ENCODE measurements around the gene ELMO1. TPM values are rescaled to one million over a fixed set of nuclear protein-coding genes. Genes with fewer than 3 reads are reported as not detected.

The ELMO1 gene
- polyA plus RNA-seq, 1 experiment, result not detected

- no peak for TF ChIP-seq CTCF (IDR thresholded peaks at IDR 0.05; ENCODE audit: insufficient read depth, low read depth, low read length)
- no peak for DNase-seq (ENCODE audit: low read depth)
- H3K36me3 ChIP-seq (ENCODE audit: control insufficient read depth, insufficient read depth, low read length), result no peaks in the 10 kb centered on the region
- ChIA-PET POLR2A (no interaction called here), CTCF (no interaction called here)
- H3K27me3 ChIP-seq (ENCODE audit: control insufficient read depth, insufficient read depth, low read length), result 0 out of 2 replicates have a peak, but pooled peaks cover 1% of the 10 kb centered on the region
- H3K4me3 ChIP-seq (ENCODE audit: low read depth, low read length), result no peak overlapping the region
These were observed 402.1 kb downstream of the ELMO1 start for GRCh38 chr7:37046531-37047079.

GRCh38 chr7:37045681-37046179 is 402.9 kb downstream of the ELMO1 start:
- no peaks in the 10 kb centered on the region for H3K36me3 ChIP-seq (ENCODE audit: control insufficient read depth, insufficient read depth, low read length)
- 0 out of 2 replicates have a peak, but pooled peaks cover 1% of the 10 kb centered on the region for H3K27me3 ChIP-seq (ENCODE audit: control insufficient read depth, insufficient read depth, low read length)
- no peak overlapping the region for H3K4me3 ChIP-seq (ENCODE audit: low read depth, low read length)
- ChIA-PET POLR2A (no interaction called here), CTCF (no interaction called here)
- no peak for DNase-seq (ENCODE audit: low read depth)
- no peak for TF ChIP-seq CTCF (IDR thresholded peaks at IDR 0.05; ENCODE audit: insufficient read depth, low read depth, low read length)

GRCh38 chr7:37041461-37041860 is 407.2 kb downstream of the ELMO1 start:
- TF ChIP-seq CTCF (IDR thresholded peaks at IDR 0.05; ENCODE audit: insufficient read depth, low read depth, low read length), result no peak
- 0 out of 2 replicates have a peak, but pooled peaks cover 1% of the 10 kb centered on the region for H3K27me3 ChIP-seq (ENCODE audit: control insufficient read depth, insufficient read depth, low read length)
- no peaks in the 10 kb centered on the region for H3K36me3 ChIP-seq (ENCODE audit: control insufficient read depth, insufficient read depth, low read length)
- no peak overlapping the region for H3K4me3 ChIP-seq (ENCODE audit: low read depth, low read length)
- no peak for DNase-seq (ENCODE audit: low read depth)
- ChIA-PET POLR2A (no interaction called here), CTCF (no interaction called here)

- no peak for TF ChIP-seq CTCF (IDR thresholded peaks at IDR 0.05; ENCODE audit: insufficient read depth, low read depth, low read length)
- no peak overlapping the region for H3K4me3 ChIP-seq (ENCODE audit: low read depth, low read length)
- ChIA-PET POLR2A (no interaction called here), CTCF (interaction anchor here (1.1 kb wide), 1 partner anchor 73 kb away, joined by 3 read pairs; no protein-coding TSS in a partner anchor)
- no peaks in the 10 kb centered on the region for H3K36me3 ChIP-seq (ENCODE audit: control insufficient read depth, insufficient read depth, low read length)
- H3K27me3 ChIP-seq (ENCODE audit: control insufficient read depth, insufficient read depth, low read length), result 0 out of 2 replicates have a peak, but pooled peaks cover 1% of the 10 kb centered on the region
- DNase-seq (ENCODE audit: low read depth), result no peak
These were observed 408.3 kb downstream of the ELMO1 start for GRCh38 chr7:37040330-37040729.

- no peak for TF ChIP-seq CTCF (IDR thresholded peaks at IDR 0.05; ENCODE audit: insufficient read depth, low read depth, low read length)
- ChIA-PET CTCF (interaction anchor here (1.1 kb wide), 1 partner anchor 72 kb away, joined by 3 read pairs; no protein-coding TSS in a partner anchor), POLR2A (no interaction called here)
- no peak for DNase-seq (ENCODE audit: low read depth)
- H3K27me3 ChIP-seq (ENCODE audit: control insufficient read depth, insufficient read depth, low read length), result 0 out of 2 replicates have a peak, but pooled peaks cover 1% of the 10 kb centered on the region
- no peak overlapping the region for H3K4me3 ChIP-seq (ENCODE audit: low read depth, low read length)
- no peaks in the 10 kb centered on the region for H3K36me3 ChIP-seq (ENCODE audit: control insufficient read depth, insufficient read depth, low read length)
These were observed 409.4 kb downstream of the ELMO1 start for GRCh38 chr7:37039131-37039749.

Measured in BJ (cell line).